GM13977 (cell line): ENCODE data around the gene STARD10.
"Not testable (repeated sequence)": the region's sequence is repeated elsewhere in the genome, so short reads cannot be mapped to it uniquely, and the experiment has no call there.

ENCODE experiments used
- DNase-seq: peaks from one replicate; pipeline ENCODE4 v3.0.0; 2012; ENCODE audit warnings: low spot score
- in situ Hi-C: fragments of 300-500 bp; cut with MboI; formaldehyde crosslinking; loops from one replicate; pipeline ENCODE4 v1.12.0; 2022; ENCODE audit warnings: low sequenced_read_pairs, low pct_unique_long_range_greater_than_20kb, mixed read lengths, inconsistent platforms; ENCODE audit not compliant: unreplicated experiment
- TF ChIP-seq, protein P1 (sequence below): IDR thresholded peaks from 2 replicates; pipeline ENCODE4 v1.5.1; 2012; ENCODE audit warnings: mild to moderate bottlenecking, control low read depth; ENCODE audit not compliant: insufficient read depth; ENCODE audit errors: extremely low read depth, missing control alignments

STARD10 gene

DNA sequence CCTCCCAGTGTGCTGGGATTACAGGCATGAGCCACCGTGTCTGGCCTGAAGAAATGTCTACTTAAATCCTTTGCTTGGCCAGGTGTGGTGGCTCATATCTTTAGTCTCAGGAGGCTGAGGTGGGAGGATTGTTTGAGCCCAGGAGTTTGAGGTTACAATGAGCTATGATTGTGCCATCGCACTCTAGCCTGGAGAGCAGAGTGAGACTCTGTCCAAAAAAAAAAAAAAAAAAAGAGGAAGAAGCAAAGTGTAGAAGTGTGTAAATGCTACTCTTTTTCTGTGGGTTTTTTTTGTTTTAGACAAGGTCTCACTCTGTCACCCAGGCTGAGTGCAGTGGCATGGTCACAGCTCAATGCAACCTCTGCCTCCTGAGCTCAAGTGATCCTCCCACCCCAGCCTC, 13.9 kb upstream of the STARD10 start:
- in situ Hi-C loops: no loop called here
- no peak for DNase-seq
- TF ChIP-seq, protein P1, sequence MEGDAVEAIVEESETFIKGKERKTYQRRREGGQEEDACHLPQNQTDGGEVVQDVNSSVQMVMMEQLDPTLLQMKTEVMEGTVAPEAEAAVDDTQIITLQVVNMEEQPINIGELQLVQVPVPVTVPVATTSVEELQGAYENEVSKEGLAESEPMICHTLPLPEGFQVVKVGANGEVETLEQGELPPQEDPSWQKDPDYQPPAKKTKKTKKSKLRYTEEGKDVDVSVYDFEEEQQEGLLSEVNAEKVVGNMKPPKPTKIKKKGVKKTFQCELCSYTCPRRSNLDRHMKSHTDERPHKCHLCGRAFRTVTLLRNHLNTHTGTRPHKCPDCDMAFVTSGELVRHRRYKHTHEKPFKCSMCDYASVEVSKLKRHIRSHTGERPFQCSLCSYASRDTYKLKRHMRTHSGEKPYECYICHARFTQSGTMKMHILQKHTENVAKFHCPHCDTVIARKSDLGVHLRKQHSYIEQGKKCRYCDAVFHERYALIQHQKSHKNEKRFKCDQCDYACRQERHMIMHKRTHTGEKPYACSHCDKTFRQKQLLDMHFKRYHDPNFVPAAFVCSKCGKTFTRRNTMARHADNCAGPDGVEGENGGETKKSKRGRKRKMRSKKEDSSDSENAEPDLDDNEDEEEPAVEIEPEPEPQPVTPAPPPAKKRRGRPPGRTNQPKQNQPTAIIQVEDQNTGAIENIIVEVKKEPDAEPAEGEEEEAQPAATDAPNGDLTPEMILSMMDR: no peak

DNA sequence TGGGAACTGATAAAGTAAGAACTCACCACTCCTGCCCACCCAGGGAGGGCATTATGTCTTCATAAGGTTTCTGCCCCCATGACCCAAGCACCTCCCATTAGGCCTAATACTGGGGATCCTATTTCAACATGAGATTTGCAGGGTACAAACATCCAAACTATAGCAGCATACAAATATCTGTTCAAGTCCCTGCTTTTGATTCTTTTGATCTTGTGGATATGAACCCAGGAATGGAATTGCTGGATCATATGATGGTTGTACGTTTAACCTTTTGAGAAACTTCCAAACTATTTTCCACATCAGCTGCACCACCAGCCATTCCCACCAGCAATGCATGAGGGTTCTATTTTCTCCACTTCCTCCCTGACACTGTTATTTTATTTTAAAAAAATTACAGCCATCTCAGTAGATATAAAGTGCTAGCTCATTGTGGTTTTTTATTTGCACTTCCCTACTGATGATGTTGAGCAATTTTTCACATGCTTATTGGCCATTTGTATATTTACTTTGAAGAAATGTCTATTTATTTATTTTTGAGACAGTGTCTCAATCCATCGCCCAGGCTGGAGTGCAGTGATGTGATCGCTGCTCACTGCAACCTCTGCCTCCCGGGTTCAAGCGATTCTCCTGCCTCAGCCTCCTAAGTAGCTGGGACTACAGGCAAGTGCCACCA, 13.3 kb upstream of the STARD10 start:
- no peak for DNase-seq
- in situ Hi-C loops: no loop called here
- TF ChIP-seq, protein P1: no peak

- DNase-seq, in situ Hi-C loops: not testable (repeated sequence)
These were observed 12.5 kb upstream of the STARD10 start for GRCh38 chr11:72806378-72806777.

GRCh38 chr11:72805216-72805615, 11.4 kb upstream of the STARD10 start:
- DNase-seq: no peak
- TF ChIP-seq, protein P1: no peak
- in situ Hi-C loops: no loop called here

GRCh38 chr11:72802822-72803221, 9.0 kb upstream of the STARD10 start:
- TF ChIP-seq, protein P1: no peak
- no peak for DNase-seq
- in situ Hi-C loops: no loop called here

GRCh38 chr11:72799441-72799840, 5.6 kb upstream of the STARD10 start:
- in situ Hi-C loops: no loop called here
- TF ChIP-seq, protein P1: no peak
- no peak for DNase-seq

- in situ Hi-C loops: no loop called here
- TF ChIP-seq, protein P1: no peak
- DNase-seq: no peak
These were observed 4.5 kb upstream of the STARD10 start for GRCh38 chr11:72798361-72798760.
